PC-3 (cell line): Measurements from ENCODE around the gene RUFY3. TPM values are rescaled to one million over a fixed set of nuclear protein-coding genes. Genes with fewer than 3 reads are reported as not detected.

Source experiments
- ATAC-seq: fragments of 200-7000 bp; cut with Tn5 transposase; 2 replicates; pipeline ENCODE4 v1.9.1; 2020; ENCODE audit warnings: mild to moderate bottlenecking, moderate library complexity
- BruUV-seq: library from RNA; stranded (reverse); fragments of 400-500 nt; replicated peaks from 2 replicates; lab custom pipeline; 2021; lab: Mats Ljungman, UMichigan
- CTCF ChIA-PET: fragments of 300-600 bp; sonication (Branson Sonifier 250); formaldehyde crosslinking; loops from one replicate; lab custom pipeline; 2022; ENCODE audit warnings: antibody characterized with exemption; lab: Charles Lee
- POLR2A ChIA-PET: fragments of 300-600 bp; sonication (Branson Sonifier 250); formaldehyde crosslinking; loops from one replicate; lab custom pipeline; 2022; ENCODE audit warnings: antibody characterized with exemption; ENCODE audit not compliant: unreplicated experiment; lab: Charles Lee
- DNase-seq: peaks from one replicate; pipeline ENCODE4 v3.0.0-alpha.2; 2015
- H2AFZ ChIP-seq: fragments of 300-600 bp; sonication (generic); 2 replicates; pipeline ENCODE4 v1.6.0; 2016; ENCODE audit warnings: antibody characterized with exemption, low read length
- H3F3A ChIP-seq: fragments of 300-600 bp; sonication (generic); one replicate; pipeline ENCODE4 v1.6.0; 2017; ENCODE audit warnings: antibody characterized with exemption, low read length, control low read depth, mild to moderate bottlenecking; ENCODE audit not compliant: unreplicated experiment
- H3K27ac ChIP-seq: fragments of 300-600 bp; sonication (generic); 2 replicates; pipeline ENCODE4 v1.5.1; 2016; ENCODE audit warnings: mild to moderate bottlenecking, low read length
- H3K27me3 ChIP-seq: fragments of 300-600 bp; sonication (generic); 2 replicates; pipeline ENCODE4 v1.6.1; 2016; ENCODE audit warnings: low read length, mixed read lengths
- H3K36me3 ChIP-seq: fragments of 300-600 bp; sonication (generic); 2 replicates; pipeline ENCODE4 v1.6.1; 2016; ENCODE audit warnings: low read depth, mixed run types, low read length, mixed read lengths
- H3K4me1 ChIP-seq: fragments of 300-600 bp; sonication (generic); 2 replicates; pipeline ENCODE4 v1.5.1; 2016; ENCODE audit warnings: low read length; ENCODE audit not compliant: insufficient read depth
- H3K4me2 ChIP-seq: fragments of 300-600 bp; sonication (generic); 2 replicates; pipeline ENCODE4 v1.6.0; 2016; ENCODE audit warnings: low read length
- H3K4me3 ChIP-seq: fragments of 300-600 bp; sonication (generic); 2 replicates; pipeline ENCODE4 v1.5.1; 2016; ENCODE audit warnings: mild to moderate bottlenecking, low read length, mixed read lengths
- H3K79me2 ChIP-seq: fragments of 300-600 bp; sonication (generic); 2 replicates; pipeline ENCODE4 v1.6.1; 2017; ENCODE audit warnings: low read length, mixed read lengths
- H3K9ac ChIP-seq: fragments of 300-600 bp; sonication (generic); 2 replicates; pipeline ENCODE4 v1.6.0; 2016; ENCODE audit warnings: mild to moderate bottlenecking, low read length
- H3K9me2 ChIP-seq: fragments of 300-600 bp; sonication (generic); replicated peaks from 2 replicates; pipeline ENCODE4 v1.6.1; 2016; ENCODE audit warnings: mixed run types, low read length, mixed read lengths
- H3K9me3 ChIP-seq: fragments of 300-600 bp; sonication (generic); 2 replicates; pipeline ENCODE4 v1.6.1; 2016; ENCODE audit warnings: low read length, mixed read lengths
- H4K20me1 ChIP-seq: fragments of 300-600 bp; sonication (generic); 2 replicates; pipeline ENCODE4 v1.6.1; 2016; ENCODE audit warnings: low read length, mixed read lengths
- CTCF ChIP-seq: fragments of 300-600 bp; sonication (generic); conservative IDR thresholded peaks from 2 replicates; pipeline ENCODE4 v1.5.1; 2017; ENCODE audit warnings: antibody characterized with exemption, low read depth, mild to moderate bottlenecking, low read length
- EZH2 ChIP-seq: fragments of 300-600 bp; sonication (generic); IDR thresholded peaks from one replicate; pipeline ENCODE4 v1.6.1; 2017; ENCODE audit warnings: antibody characterized with exemption, mild to moderate bottlenecking, low read length; ENCODE audit not compliant: unreplicated experiment
- EZH2phosphoT487 ChIP-seq: fragments of 300-600 bp; sonication (generic); IDR thresholded peaks from 2 replicates; pipeline ENCODE4 v1.6.1; 2018; ENCODE audit warnings: mild to moderate bottlenecking, antibody characterized with exemption, low read length, borderline replicate concordance
- intact Hi-C: fragments of 100-400 bp; cut with micrococcal nuclease; formaldehyde crosslinking; loops from 2 replicates; pipeline ENCODE4 v1.9.0; 2023
- total RNA-seq: library from RNA; depleted of rRNA; stranded (reverse); fragments of >200 nt; gene quantifications from 2 replicates; pipeline ENCODE4 v1.2.3, GENCODE V29; 2014

RUFY3 gene
- total RNA-seq, 1 experiment from 2014 or later = 25.6 TPM

- peaks cover 16% of the 10 kb centered on the region; the same call in 1 of the 2 replicates for H3K36me3 ChIP-seq
- BruUV-seq = no TSS peak
- DNase-seq (no peak), ATAC-seq (no peak)
- H3K9me3 ChIP-seq = no peaks in the 10 kb centered on the region
- H3F3A ChIP-seq = no peaks in the 10 kb centered on the region
- ChIA-PET POLR2A (interaction anchor here (0.6 kb wide), 1 partner anchor 239 kb away, joined by 6 read pairs; no protein-coding TSS in a partner anchor), CTCF (no interaction called here)
- H3K4me3 ChIP-seq = no peak overlapping the region
- H4K20me1 ChIP-seq = no peaks in the 10 kb centered on the region
- intact Hi-C loops = no loop called here
- H3K9ac ChIP-seq = no peak overlapping the region
- no peak overlapping the region for H3K4me2 ChIP-seq
- no peak for TF ChIP-seq EZH2
- TF ChIP-seq EZH2phosphoT487 = no peak
- no peak for TF ChIP-seq CTCF
- no peak overlapping the region for H3K27ac ChIP-seq
- no peaks in the 10 kb centered on the region for H3K79me2 ChIP-seq
- no peaks in the 10 kb centered on the region for H3K27me3 ChIP-seq
- H3K9me2 ChIP-seq = no peaks in the 10 kb centered on the region
- no peak overlapping the region for H2AFZ ChIP-seq
- peaks cover 10% of the 10 kb centered on the region; the same call in 1 of the 2 replicates for H3K4me1 ChIP-seq
Observed at GRCh38 chr4:70787496-70787895, 65.7 kb downstream of the RUFY3 start.

- POLR2A ChIA-PET = no interaction called here
- no peaks in the 10 kb centered on the region for H3F3A ChIP-seq
Observed at GRCh38 chr4:70788733-70789132, 67.0 kb downstream of the RUFY3 start.

More at GRCh38 chr4:70788733-70789132, 67.0 kb downstream of the RUFY3 start:
- H3K9ac ChIP-seq = no peak overlapping the region
- H3K4me2 ChIP-seq = no peak overlapping the region
- no peak overlapping the region for H2AFZ ChIP-seq
- no TSS peak for BruUV-seq
- H4K20me1 ChIP-seq = no peaks in the 10 kb centered on the region
- no peaks in the 10 kb centered on the region for H3K9me2 ChIP-seq
- no peaks in the 10 kb centered on the region for H3K27me3 ChIP-seq
- no peak overlapping the region for H3K27ac ChIP-seq
- no peaks in the 10 kb centered on the region for H3K9me3 ChIP-seq
- H3K36me3 ChIP-seq = peaks cover 16% of the 10 kb centered on the region; the same call in 1 of the 2 replicates
- H3K79me2 ChIP-seq = no peaks in the 10 kb centered on the region
- intact Hi-C loops = no loop called here
- H3K4me3 ChIP-seq = no peak overlapping the region
- TF ChIP-seq EZH2 (no peak), CTCF (no peak), EZH2phosphoT487 (no peak)
- CTCF ChIA-PET = no interaction called here
- no peak for ATAC-seq
- no peak for DNase-seq
- peaks cover 10% of the 10 kb centered on the region; the same call in 1 of the 2 replicates for H3K4me1 ChIP-seq
